CD4-positive, alpha-beta T cell treated with Interleukin-15 for 1 hour (primary cell): ENCODE measurements around the gene FAM234B.
"Not testable (repeated sequence)": the region's sequence is repeated elsewhere in the genome, so short reads cannot be mapped to it uniquely, and the experiment has no call there.

Experiments
- DNase-seq: peaks from one replicate; pipeline ENCODE4 v3.0.0-alpha.2; 2020

The FAM234B gene

GRCh38 chr12:13023811-13024530 is 20.2 kb upstream of the FAM234B start:
- no peak for DNase-seq

- DNase-seq = no peak
These were observed 19.7 kb upstream of the FAM234B start for GRCh38 chr12:13024531-13024916.

- no peak for DNase-seq
These were observed 17.9 kb upstream of the FAM234B start for GRCh38 chr12:13026286-13026685.

- no peak for DNase-seq
These were observed 17.1 kb upstream of the FAM234B start for GRCh38 chr12:13027032-13027431.

GRCh38 chr12:13027508-13027907 is 16.7 kb upstream of the FAM234B start:
- no peak for DNase-seq

GRCh38 chr12:13028825-13029570 is 15.2 kb upstream of the FAM234B start:
- DNase-seq = no peak

- DNase-seq = no peak
These were observed 13.5 kb upstream of the FAM234B start for GRCh38 chr12:13030541-13031291.

- DNase-seq = no peak
These were observed 12.0 kb upstream of the FAM234B start for GRCh38 chr12:13032164-13032563.

GRCh38 chr12:13033476-13033875 is 10.7 kb upstream of the FAM234B start:
- DNase-seq = no peak

- DNase-seq = not testable (repeated sequence)
These were observed 8.8 kb upstream of the FAM234B start for GRCh38 chr12:13035335-13035734.

GRCh38 chr12:13036881-13037280 is 7.3 kb upstream of the FAM234B start:
- DNase-seq = no peak

GRCh38 chr12:13038491-13039161 is 5.6 kb upstream of the FAM234B start:
- no peak for DNase-seq

GRCh38 chr12:13039328-13039956 is 4.7 kb upstream of the FAM234B start:
- DNase-seq = no peak

GRCh38 chr12:13041224-13041623 is 3.0 kb upstream of the FAM234B start:
- DNase-seq = no peak

GRCh38 chr12:13042666-13043230 is 1.4 kb upstream of the FAM234B start:
- no peak for DNase-seq

GRCh38 chr12:13044906-13045299 is 722 bp downstream of the FAM234B start:
- DNase-seq = no peak

GRCh38 chr12:13045816-13046215 is 1.6 kb downstream of the FAM234B start:
- no peak for DNase-seq

GRCh38 chr12:13046964-13047363 is 2.8 kb downstream of the FAM234B start:
- no peak for DNase-seq

- no peak for DNase-seq
These were observed 5.6 kb downstream of the FAM234B start for GRCh38 chr12:13049816-13050215.

GRCh38 chr12:13052421-13052820 is 8.2 kb downstream of the FAM234B start:
- DNase-seq = no peak

GRCh38 chr12:13053617-13054016 is 9.4 kb downstream of the FAM234B start:
- not testable (repeated sequence) for DNase-seq

GRCh38 chr12:13060581-13060980 is 16.4 kb downstream of the FAM234B start:
- DNase-seq = no peak
